ENCODE data around the gene KIF25. TPM values are rescaled to one million over a fixed set of nuclear protein-coding genes. Genes with fewer than 3 reads are reported as not detected.

KIF25 gene
- polyA plus RNA-seq, 1 donor from 2014 or later: not detected

- Histone ChIP-seq H3K9me2 (ENCODE audit: insufficient read depth, low read length) (no peaks in the 10 kb centered on the region), H3K9me3 (ENCODE audit: low read length) (peaks cover 12% of the 10 kb centered on the region)
- TF ChIP-seq POLR2AphosphoS5 (IDR thresholded peaks at IDR 0.05): no peak
Observed at GRCh38 chr6:168039849-168040248, 42.4 kb downstream of the KIF25 start.

DNA sequence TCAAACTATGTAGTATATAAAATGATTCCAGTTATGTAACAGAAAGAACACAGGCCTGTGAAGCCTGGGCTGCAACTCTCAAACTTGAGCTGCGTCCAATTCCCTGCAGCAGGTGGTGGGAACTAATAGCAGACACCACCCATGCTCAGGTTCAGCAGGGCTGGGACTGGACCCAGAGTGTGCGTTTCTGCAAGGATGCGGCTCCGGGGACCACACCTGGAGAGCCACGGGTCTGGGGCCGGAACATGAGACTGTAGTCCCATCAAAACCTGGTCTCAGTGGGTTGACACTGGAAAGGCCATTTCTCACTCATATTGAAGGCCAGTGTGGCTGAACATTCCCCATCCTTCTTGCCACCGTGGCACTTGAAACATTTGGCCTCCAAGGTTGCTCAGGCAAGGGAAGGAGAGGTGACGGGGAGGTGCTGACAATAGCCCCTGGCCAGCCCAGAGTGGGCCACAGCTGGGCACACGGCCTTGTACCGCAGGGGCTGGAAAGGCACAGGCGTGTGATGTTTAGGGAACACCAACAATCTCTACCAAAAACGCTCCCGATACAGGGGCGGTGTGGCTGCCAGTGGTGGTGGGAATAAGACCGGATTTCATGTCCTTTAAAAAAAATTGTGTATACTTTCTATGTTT lies 43.5 kb downstream of the KIF25 start:
- Histone ChIP-seq H3K9me2 (ENCODE audit: insufficient read depth, low read length) (no peaks in the 10 kb centered on the region), H4K20me1 (ENCODE audit: insufficient read depth) (no peaks in the 10 kb centered on the region), H3K4me2 (ENCODE audit: low read length) (no peak overlapping the region), H3K9ac (ENCODE audit: low read length) (no peak overlapping the region), H3K27me3 (ENCODE audit: insufficient read depth, low read depth, low read length) (no peaks in the 10 kb centered on the region), H3F3A (ENCODE audit: insufficient read depth, low read length, poor library complexity, severe bottlenecking) (no peaks in the 10 kb centered on the region), H3K9me3 (ENCODE audit: low read length) (peaks cover 12% of the 10 kb centered on the region), H2AFZ (ENCODE audit: low read depth, low read length) (no peak overlapping the region), H3K36me3 (ENCODE audit: insufficient read depth, low read length) (no peaks in the 10 kb centered on the region), H3K79me2 (replicated peaks; ENCODE audit: insufficient read depth, low read length) (no peaks in the 10 kb centered on the region), H3K27ac (ENCODE audit: low read length) (no peak overlapping the region), H3K4me3 (ENCODE audit: low read length) (no peak overlapping the region)
- TF ChIP-seq RAD21 (conservative IDR thresholded peaks at IDR 0.05): no peak
- TF ChIP-seq, protein P1, sequence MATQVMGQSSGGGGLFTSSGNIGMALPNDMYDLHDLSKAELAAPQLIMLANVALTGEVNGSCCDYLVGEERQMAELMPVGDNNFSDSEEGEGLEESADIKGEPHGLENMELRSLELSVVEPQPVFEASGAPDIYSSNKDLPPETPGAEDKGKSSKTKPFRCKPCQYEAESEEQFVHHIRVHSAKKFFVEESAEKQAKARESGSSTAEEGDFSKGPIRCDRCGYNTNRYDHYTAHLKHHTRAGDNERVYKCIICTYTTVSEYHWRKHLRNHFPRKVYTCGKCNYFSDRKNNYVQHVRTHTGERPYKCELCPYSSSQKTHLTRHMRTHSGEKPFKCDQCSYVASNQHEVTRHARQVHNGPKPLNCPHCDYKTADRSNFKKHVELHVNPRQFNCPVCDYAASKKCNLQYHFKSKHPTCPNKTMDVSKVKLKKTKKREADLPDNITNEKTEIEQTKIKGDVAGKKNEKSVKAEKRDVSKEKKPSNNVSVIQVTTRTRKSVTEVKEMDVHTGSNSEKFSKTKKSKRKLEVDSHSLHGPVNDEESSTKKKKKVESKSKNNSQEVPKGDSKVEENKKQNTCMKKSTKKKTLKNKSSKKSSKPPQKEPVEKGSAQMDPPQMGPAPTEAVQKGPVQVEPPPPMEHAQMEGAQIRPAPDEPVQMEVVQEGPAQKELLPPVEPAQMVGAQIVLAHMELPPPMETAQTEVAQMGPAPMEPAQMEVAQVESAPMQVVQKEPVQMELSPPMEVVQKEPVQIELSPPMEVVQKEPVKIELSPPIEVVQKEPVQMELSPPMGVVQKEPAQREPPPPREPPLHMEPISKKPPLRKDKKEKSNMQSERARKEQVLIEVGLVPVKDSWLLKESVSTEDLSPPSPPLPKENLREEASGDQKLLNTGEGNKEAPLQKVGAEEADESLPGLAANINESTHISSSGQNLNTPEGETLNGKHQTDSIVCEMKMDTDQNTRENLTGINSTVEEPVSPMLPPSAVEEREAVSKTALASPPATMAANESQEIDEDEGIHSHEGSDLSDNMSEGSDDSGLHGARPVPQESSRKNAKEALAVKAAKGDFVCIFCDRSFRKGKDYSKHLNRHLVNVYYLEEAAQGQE (IDR thresholded peaks at IDR 0.05; ENCODE audit: borderline replicate concordance): no peak
- no peak for TF ChIP-seq EZH2 (IDR thresholded peaks at IDR 0.05; ENCODE audit: borderline replicate concordance, insufficient read depth, low read length, poor library complexity, severe bottlenecking)
- no peak for TF ChIP-seq MXI1 (conservative IDR thresholded peaks at IDR 0.05; ENCODE audit: poor library complexity, severe bottlenecking)
- no peak for TF ChIP-seq SMC3 (conservative IDR thresholded peaks at IDR 0.05; ENCODE audit: poor library complexity)
- no peak for TF ChIP-seq EP300 (conservative IDR thresholded peaks at IDR 0.05; ENCODE audit: poor library complexity, severe bottlenecking)

More at GRCh38 chr6:168039849-168040248, 42.4 kb downstream of the KIF25 start:
- Histone ChIP-seq H3K27me3 (ENCODE audit: insufficient read depth, low read depth, low read length) (no peaks in the 10 kb centered on the region), H3K9ac (ENCODE audit: low read length) (no peak overlapping the region), H3K79me2 (replicated peaks; ENCODE audit: insufficient read depth, low read length) (no peaks in the 10 kb centered on the region), H3K4me2 (ENCODE audit: low read length) (no peak overlapping the region), H3K4me3 (ENCODE audit: low read length) (no peak overlapping the region), H3K27ac (ENCODE audit: low read length) (no peak overlapping the region), H3F3A (ENCODE audit: insufficient read depth, low read length, poor library complexity, severe bottlenecking) (no peaks in the 10 kb centered on the region), H2AFZ (ENCODE audit: low read depth, low read length) (no peak overlapping the region), H3K36me3 (ENCODE audit: insufficient read depth, low read length) (no peaks in the 10 kb centered on the region), H4K20me1 (ENCODE audit: insufficient read depth) (no peaks in the 10 kb centered on the region)

GRCh38 chr6:168041928-168042327 lies 44.5 kb downstream of the KIF25 start:
- Histone ChIP-seq H3K9me3 (ENCODE audit: low read length) (peaks cover 12% of the 10 kb centered on the region), H4K20me1 (ENCODE audit: insufficient read depth) (no peaks in the 10 kb centered on the region), H3K79me2 (replicated peaks; ENCODE audit: insufficient read depth, low read length) (no peaks in the 10 kb centered on the region), H3K4me3 (ENCODE audit: low read length) (no peak overlapping the region), H3F3A (ENCODE audit: insufficient read depth, low read length, poor library complexity, severe bottlenecking) (no peaks in the 10 kb centered on the region), H2AFZ (ENCODE audit: low read depth, low read length) (no peak overlapping the region), H3K27ac (ENCODE audit: low read length) (no peak overlapping the region), H3K27me3 (ENCODE audit: insufficient read depth, low read depth, low read length) (no peaks in the 10 kb centered on the region), H3K36me3 (ENCODE audit: insufficient read depth, low read length) (no peaks in the 10 kb centered on the region), H3K4me2 (ENCODE audit: low read length) (no peak overlapping the region), H3K9ac (ENCODE audit: low read length) (no peak overlapping the region), H3K9me2 (ENCODE audit: insufficient read depth, low read length) (no peaks in the 10 kb centered on the region)
- no peak for TF ChIP-seq SMC3 (conservative IDR thresholded peaks at IDR 0.05; ENCODE audit: poor library complexity)
- TF ChIP-seq EZH2 (IDR thresholded peaks at IDR 0.05; ENCODE audit: borderline replicate concordance, insufficient read depth, low read length, poor library complexity, severe bottlenecking): no peak
- TF ChIP-seq RAD21 (conservative IDR thresholded peaks at IDR 0.05): no peak
- no peak for TF ChIP-seq POLR2AphosphoS5 (IDR thresholded peaks at IDR 0.05)
- TF ChIP-seq, protein P1 (IDR thresholded peaks at IDR 0.05; ENCODE audit: borderline replicate concordance): no peak
- TF ChIP-seq MXI1 (conservative IDR thresholded peaks at IDR 0.05; ENCODE audit: poor library complexity, severe bottlenecking): no peak
- TF ChIP-seq, protein P2, sequence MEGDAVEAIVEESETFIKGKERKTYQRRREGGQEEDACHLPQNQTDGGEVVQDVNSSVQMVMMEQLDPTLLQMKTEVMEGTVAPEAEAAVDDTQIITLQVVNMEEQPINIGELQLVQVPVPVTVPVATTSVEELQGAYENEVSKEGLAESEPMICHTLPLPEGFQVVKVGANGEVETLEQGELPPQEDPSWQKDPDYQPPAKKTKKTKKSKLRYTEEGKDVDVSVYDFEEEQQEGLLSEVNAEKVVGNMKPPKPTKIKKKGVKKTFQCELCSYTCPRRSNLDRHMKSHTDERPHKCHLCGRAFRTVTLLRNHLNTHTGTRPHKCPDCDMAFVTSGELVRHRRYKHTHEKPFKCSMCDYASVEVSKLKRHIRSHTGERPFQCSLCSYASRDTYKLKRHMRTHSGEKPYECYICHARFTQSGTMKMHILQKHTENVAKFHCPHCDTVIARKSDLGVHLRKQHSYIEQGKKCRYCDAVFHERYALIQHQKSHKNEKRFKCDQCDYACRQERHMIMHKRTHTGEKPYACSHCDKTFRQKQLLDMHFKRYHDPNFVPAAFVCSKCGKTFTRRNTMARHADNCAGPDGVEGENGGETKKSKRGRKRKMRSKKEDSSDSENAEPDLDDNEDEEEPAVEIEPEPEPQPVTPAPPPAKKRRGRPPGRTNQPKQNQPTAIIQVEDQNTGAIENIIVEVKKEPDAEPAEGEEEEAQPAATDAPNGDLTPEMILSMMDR (IDR thresholded peaks at IDR 0.05; ENCODE audit: poor library complexity, severe bottlenecking): no peak
- TF ChIP-seq TAF1 (IDR thresholded peaks at IDR 0.05; ENCODE audit: low read depth): no peak
- TF ChIP-seq EP300 (conservative IDR thresholded peaks at IDR 0.05; ENCODE audit: poor library complexity, severe bottlenecking): no peak
